HT-29 (cell line): ENCODE measurements around the gene SERINC2. TPM values are rescaled to one million over a fixed set of nuclear protein-coding genes. Genes with fewer than 3 reads are reported as not detected.
"Not testable (repeated sequence)": the region's sequence is repeated elsewhere in the genome, so short reads cannot be mapped to it uniquely, and the experiment has no call there.

ENCODE experiments used
- DNase-seq: peaks from one replicate; pipeline ENCODE4 v3.0.0-alpha.2; 2015; ENCODE audit warnings: low spot score
- total RNA-seq: library from RNA; depleted of rRNA; stranded (reverse); fragments of >200 nt; shearing (Covaris generic); gene quantifications from 2 replicates; pipeline ENCODE4 v1.2.3, GENCODE V29; 2014

The SERINC2 gene
- total RNA-seq, 1 experiment from 2014 or later = 80.4 TPM

GRCh38 chr1:31413405-31414001 is 490 bp downstream of the SERINC2 start:
- peak; percentile 88 for DNase-seq

GRCh38 chr1:31414980-31415370 is 2.0 kb downstream of the SERINC2 start:
- no peak for DNase-seq

GRCh38 chr1:31415658-31416057 is 2.6 kb downstream of the SERINC2 start:
- DNase-seq = no peak

- DNase-seq = peak; percentile 35
Observed at GRCh38 chr1:31416101-31416736, 3.2 kb downstream of the SERINC2 start.

- no peak for DNase-seq
Observed at GRCh38 chr1:31417148-31417547, 4.1 kb downstream of the SERINC2 start.

GRCh38 chr1:31418626-31419323 is 5.8 kb downstream of the SERINC2 start:
- DNase-seq = no peak

GRCh38 chr1:31420716-31421115 is 7.7 kb downstream of the SERINC2 start:
- no peak for DNase-seq

GRCh38 chr1:31421371-31422040 is 8.5 kb downstream of the SERINC2 start:
- DNase-seq = peak; percentile 40

- peak; percentile 97 for DNase-seq
Observed at GRCh38 chr1:31422505-31423319, 9.7 kb downstream of the SERINC2 start.

- no peak for DNase-seq
Observed at GRCh38 chr1:31423418-31423947, 10.5 kb downstream of the SERINC2 start.

GRCh38 chr1:31424568-31424967 is 11.6 kb downstream of the SERINC2 start:
- DNase-seq = no peak

- no peak for DNase-seq
Observed at GRCh38 chr1:31425301-31426081, 12.5 kb downstream of the SERINC2 start.

- peak; percentile 44 for DNase-seq
Observed at GRCh38 chr1:31426249-31426922, 13.4 kb downstream of the SERINC2 start.

- DNase-seq = no peak
Observed at GRCh38 chr1:31427322-31427721, 14.3 kb downstream of the SERINC2 start.

- DNase-seq = no peak
Observed at GRCh38 chr1:31428436-31429221, 15.6 kb downstream of the SERINC2 start.

- DNase-seq = no peak
Observed at GRCh38 chr1:31429583-31429982, 16.6 kb downstream of the SERINC2 start.

- DNase-seq = not testable (repeated sequence)
Observed at GRCh38 chr1:31431351-31432257, 18.6 kb downstream of the SERINC2 start.
